GM19193 (cell line): Measurements from ENCODE around the gene DSTN.

ENCODE experiments used
- POLR2A ChIP-seq: IDR thresholded peaks from 4 replicates; pipeline ENCODE4 v1.6.1; 2011; ENCODE audit not compliant: insufficient read depth, insufficient read length; ENCODE audit errors: extremely low read depth

DSTN gene

DNA sequence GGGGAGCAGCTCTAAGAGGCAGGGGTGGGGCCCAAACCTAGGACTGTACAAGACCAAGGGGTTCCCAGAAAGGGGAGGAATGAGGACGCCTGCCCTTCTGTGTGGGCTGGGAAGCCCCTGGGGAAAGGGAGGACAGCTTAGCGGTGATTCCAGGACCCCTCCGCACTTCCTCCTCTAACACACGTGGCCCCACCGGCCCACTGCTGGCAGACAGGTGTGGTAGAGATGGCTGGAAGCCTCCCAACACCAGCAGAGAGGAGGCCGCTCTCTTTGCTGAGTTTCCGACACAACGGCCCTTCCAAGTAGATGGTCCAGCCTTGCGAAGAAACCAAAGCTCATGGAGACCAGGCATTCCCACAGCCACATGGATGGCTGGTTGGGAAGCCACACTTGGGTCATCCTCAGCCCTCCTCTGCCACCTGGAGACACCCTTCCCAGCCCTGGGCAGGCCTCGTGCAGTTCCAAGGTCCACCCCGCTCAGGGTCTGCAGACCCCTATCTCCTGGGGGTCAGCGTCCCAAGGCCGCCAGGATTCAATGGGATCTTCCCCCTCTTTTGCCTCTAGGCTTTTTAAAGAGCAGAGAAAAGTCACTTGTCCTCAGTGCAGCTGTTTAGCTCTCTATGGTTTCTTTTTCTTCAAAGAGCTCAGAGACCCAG lies 68.2 kb downstream of the DSTN start:
- no peak for TF ChIP-seq POLR2A

DNA sequence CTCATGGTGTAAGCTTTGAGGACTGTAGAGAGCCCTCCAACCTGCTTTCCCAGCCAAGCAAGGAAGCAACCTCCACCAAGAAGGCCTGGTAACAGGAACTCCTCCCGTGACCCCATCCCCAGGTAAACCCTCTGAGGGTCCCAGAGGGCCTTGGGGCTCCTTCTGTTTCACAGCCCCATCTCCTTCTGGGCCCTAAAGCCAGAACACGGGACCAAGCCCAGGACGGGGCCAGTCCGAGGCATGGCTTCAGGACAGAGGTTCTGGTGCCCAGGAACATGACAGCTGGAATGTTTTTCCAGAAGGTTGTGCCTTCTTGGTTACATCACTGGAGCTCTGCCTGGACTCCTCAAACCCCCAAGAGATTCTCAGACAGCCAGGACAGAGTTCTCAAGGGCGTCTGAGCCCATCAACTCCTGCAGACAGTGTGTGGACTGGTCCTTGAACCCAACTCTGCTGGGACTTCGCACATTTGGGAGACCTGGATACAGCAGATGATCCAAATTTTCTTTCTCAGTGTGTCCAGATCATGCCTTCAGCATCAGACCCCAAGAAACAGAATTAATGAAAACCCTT lies 69.0 kb downstream of the DSTN start:
- TF ChIP-seq POLR2A = no peak

DNA sequence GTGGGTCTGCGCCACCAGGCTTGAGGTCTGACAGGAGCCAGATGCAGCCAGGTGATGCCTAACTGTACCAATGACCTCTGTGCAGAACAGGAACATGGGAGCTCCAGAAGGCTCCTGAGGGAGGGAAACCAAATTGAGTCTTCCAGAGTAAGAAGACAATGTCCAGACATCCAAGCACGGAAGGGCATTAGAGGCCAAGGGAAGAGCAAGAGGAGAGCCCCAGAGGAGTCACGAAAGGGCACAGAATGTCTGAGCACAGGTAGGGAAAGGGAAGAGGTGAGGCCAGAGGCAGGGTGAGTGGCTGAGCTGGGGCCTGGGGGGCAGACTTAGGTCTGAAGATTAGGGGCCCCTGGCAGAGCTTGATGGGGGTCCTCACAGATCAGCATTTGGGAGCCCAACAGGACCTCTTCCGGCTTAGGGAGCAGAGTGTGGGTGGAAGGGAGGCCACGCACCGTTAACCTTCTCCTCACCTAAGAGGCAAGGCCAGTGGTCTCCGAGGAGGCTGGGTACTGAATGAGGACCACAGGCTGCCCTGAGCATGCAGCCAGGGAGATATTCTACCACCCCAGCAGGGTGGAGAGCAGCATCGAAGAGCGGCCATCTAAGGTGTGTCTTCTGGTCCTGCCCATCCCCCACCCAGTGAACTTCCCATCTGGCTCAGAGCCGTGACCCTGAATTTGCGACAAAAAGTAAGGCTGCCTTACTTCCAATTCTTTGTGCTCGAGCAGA lies 70.4 kb downstream of the DSTN start:
- no peak for TF ChIP-seq POLR2A

DNA sequence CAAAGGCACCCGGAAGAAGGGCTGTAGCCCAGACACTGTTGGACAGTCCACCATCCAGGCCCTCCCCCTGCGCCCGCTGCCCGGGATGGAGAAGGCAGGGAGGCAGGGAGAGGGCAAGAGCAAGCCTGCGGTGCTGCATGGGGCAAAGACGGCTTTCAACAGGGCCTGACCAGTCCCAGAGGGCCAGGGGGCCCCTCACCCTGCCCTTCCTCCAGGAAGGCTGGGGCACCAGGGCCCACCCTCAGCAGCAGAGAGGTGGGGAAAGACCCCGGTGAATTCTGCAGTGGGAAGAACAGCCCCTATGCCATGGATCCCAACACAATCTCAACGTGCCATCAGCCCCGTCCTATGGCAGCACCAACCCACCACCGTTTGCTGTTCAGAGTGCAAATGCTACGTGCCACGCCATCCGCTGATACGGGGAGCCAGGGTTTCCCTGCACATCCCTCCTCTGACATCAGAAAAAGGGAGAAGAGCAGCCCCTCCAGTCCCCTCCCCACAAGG lies 71.1 kb downstream of the DSTN start:
- TF ChIP-seq POLR2A = no peak

DNA sequence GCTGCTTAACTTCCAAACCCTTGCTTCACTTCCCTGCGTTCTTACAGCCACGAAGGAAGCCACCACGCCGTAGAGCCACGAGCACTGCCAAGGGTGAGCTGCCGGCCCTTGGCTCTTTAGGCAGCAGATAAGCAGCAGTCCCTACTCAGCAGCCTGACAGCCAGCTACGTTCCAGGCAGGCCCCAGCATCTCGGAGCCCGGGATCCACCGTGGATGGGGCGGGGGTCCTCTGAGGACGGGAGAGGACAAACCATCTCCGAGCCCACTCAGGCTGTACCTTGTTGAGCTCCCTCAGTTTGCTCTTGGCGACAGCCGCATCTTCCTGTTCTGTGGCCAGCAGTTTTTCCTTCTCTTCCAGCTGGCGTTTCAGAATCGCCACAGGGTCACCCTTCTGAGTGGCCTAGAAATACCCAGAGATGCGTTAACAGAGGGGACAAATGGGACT lies 71.7 kb downstream of the DSTN start:
- no peak for TF ChIP-seq POLR2A

DNA sequence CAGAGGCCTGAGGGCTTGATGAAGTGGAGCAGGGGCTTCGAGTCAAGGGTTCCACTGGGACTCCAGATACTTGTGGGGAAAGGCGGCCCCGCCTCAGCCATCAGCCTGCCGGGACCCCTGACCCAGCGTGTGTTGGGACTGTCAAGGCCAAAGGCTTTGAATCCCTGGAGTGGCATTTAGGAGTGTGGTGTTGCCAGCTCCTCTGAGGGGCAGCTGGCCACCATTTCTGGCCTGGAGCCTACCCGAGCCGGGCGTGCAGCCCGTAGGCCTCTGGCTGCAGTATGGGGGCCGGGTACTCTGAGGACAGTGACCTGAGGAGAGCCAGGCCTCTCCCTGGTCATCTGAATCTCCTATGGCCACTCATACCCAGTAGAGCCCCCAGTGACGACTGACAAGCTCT lies 72.1 kb downstream of the DSTN start:
- TF ChIP-seq POLR2A = no peak

DNA sequence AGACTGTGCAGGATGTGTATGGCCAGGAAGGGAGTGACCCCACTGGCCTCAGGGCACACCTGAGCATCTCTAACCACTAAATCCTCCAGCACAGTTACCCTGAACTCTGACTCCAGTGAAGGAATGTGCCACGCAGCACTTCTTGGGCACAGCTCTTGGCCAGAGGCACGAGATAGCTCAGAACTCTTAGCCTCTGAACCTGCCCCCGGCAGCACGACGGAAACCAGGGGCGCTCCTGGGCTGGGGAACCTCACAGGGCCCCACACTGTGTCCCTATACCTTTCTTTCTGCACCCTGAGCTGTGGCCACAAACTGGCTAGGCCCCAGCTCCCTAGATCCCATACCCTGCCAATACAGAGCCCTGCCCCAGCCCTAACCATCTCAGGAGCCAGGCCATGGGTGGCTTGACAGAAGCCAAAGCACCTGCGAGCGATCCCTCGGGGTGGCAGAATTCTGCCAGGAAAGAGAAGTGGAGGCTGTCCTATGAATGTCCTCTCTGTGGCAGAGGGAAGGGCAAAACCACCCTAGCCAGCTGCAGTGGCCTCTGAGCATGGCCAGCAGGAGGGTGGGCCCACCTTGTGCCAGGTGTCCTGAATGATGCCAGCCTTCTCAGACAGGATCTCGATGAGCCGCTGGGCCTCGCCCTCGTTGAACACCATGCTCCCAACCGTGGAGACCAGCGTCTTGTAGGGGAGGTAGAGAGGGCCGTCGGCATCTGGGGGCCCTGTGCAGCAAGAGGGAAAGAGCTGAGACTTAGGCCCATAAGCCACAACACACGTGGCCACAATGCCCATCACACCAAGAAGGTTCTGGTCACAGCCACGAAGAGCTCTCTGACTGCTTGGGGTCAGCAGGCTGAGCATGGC lies 72.8 kb downstream of the DSTN start:
- TF ChIP-seq POLR2A = no peak

DNA sequence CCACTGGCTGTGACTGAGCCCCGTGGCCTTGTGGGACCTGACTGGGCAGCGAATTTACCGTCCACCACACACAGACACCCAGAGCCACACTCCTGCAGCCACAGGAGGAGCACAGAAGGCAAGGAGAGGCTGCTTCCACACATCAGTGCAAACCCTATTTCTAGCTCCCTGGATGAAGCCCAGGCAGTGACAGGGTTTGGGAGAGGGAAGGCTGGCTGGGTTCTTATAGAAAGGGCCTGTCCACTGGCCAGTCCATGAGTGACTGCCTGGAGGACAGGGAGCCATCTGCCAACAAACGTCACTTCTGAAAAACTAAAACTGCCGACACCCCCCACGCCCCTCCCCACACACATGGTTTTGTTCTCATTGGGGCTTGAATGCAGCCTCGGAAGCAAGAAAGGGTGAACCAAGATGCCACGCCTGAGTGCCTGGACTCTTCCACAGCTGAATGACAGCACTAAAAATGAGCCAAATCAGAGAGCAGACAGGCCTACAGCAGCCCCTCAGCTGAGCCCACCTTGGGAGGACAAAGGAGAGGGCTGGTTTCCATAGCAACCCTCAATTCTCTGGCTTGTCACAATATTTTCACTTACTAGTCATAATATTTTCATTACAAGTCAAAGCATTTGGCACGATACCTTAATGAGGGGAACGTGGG lies 73.8 kb downstream of the DSTN start:
- TF ChIP-seq POLR2A = no peak

DNA sequence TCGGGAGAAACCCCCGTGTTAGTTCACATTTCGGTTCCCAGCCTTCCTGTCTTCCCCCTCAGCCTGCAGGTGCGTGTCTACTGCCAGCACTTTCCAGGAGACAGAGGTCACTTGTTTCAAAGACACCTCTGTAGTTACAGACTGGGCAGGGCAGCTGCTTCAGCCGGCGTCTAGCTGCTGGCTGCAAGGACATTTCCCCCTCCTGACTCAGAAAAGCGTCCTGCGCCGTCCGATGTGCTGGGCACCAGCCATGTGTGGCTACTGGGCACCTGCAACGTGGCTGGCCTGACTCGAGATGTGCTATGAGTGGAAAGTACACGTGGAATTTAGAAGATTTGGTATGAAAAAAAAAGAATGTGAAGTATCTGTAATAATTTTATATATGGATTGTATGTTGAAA lies 74.6 kb downstream of the DSTN start:
- TF ChIP-seq POLR2A = no peak

DNA sequence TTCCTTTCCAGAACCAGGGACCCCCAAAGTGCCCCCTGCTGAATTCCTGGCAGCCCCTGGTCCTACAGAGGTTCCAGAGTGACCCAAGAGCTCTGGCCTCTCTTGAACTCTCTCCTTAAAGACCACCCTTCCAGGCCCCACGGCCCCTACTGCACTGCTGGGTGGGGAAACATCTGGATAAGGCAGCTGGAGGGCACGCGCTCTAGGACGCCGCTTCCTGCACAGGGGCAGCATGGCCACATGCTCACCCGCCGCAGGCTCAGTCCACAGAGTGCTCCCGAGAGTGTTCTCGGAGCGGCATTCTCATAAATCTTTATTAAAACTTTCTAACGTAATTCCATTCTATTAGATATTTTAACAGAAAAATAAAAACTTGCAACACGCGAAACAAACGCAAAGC lies 75.1 kb downstream of the DSTN start:
- TF ChIP-seq POLR2A = no peak

DNA sequence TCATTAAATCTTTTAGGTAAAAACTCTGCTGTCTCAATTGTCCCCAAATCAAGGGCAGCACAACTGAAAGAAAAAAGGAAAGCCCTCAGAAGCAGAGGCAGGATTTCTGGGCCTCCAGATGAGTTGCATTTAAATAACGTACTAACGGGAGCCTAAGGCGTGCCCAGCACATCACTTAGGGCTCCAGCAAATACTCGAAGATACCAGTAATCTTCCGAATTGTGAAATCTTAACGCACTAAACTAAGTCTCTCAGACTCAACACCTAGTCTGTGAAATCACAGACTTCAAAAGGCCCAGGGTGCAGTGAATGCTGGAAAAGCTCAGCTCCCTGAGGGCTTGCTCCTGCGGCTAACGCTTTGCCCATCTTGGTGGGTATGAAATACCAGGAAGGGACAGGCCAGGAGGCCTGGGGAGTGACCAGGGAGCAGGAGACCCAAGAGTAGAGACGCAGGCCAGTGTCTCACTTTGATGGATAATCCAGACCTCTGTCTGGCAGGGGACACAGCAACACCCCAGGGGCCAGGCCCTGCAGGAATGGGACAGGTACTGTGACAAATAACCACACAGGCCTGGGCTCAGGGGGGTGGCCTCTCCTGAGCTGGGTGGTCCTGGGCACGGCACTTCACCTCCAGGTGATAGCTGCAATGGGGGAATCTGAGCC lies 75.8 kb downstream of the DSTN start:
- TF ChIP-seq POLR2A = no peak

DNA sequence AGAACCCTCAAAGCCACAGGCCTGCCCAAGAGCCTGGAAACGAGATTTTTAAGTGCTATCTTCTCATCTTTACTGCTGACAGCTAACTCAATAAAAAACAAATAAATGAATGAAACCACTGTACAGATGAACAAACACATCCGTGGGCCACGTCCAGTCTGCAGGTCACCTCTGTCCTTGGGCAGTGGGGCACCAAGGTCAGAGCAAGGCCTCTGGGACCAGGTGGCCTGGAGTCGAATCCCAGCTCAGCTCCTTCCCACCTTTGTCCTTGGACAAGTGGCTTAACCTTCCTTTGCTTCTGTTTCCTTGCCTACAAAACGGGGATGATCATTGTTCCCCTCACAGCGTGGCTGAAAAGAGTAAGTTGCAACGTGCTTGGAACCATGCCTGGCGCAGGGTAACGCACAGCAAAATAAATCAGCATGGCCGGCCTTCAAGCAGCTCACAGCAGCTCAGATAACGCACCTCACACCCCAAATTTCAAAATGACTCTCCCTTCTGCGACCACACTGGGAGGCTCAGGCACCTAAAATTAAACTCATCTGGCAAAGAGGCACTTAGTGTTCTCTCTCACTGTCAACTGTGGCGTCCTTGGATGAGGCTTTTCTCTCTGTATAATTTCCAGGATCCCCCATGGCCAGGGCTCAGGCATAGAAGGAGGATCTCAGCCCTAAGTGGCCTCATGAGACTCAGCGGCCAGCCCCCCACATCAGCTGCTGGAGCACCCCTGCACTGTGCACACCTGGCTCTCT lies 76.5 kb downstream of the DSTN start:
- TF ChIP-seq POLR2A = no peak

DNA sequence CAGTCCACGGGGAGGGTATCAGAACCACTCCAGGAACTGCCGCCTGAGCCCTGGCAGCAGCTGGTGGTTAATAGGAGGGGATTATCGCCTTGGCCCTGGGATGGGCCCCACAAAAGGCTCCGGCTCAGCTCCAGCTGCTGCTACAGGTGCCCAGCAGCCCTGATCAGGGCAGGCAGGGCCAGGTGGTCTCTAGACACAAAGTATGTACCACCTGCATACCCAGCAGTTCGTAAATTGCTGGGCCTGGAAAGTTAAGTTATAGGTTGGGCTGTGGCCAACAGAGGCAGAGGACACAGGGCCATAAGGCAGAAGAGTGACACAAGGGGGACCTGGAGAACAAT lies 77.1 kb downstream of the DSTN start:
- TF ChIP-seq POLR2A = no peak
